AML-193 (cell line): ENCODE measurements around the gene LGR4.
A peak's percentile ranks its signal among the peaks of the same experiment; 100 is the strongest.
"Not testable (repeated sequence)": the region's sequence is repeated elsewhere in the genome, so short reads cannot be mapped to it uniquely, and the experiment has no call there.

Experiments
- DNase-seq, 2 experiments: peaks; one replicate each; lab custom pipeline; 2025; lab: John Stamatoyannopoulos, UW

LGR4 gene

GRCh38 chr11:27472398-27473016 is at the start of gene LGR4:
TSS of gene LGR4 (minus strand) at chr11:27472790. CDS start at chr11:27472302, 488 bp downstream.
- DNase-seq: no peak

- no peak for DNase-seq
Measured at GRCh38 chr11:27520226-27520625, 47.6 kb upstream of the LGR4 start.

GRCh38 chr11:27518518-27518917 is 45.9 kb upstream of the LGR4 start:
- no peak for DNase-seq

GRCh38 chr11:27517490-27517889 is 44.9 kb upstream of the LGR4 start:
- DNase-seq: not testable (repeated sequence)

- DNase-seq: no peak
Measured at GRCh38 chr11:27514558-27514957, 42.0 kb upstream of the LGR4 start.

GRCh38 chr11:27514076-27514475 is 41.5 kb upstream of the LGR4 start:
- no peak for DNase-seq

- no peak for DNase-seq
Measured at GRCh38 chr11:27513389-27513788, 40.8 kb upstream of the LGR4 start.

- no peak for DNase-seq
Measured at GRCh38 chr11:27512238-27512637, 39.6 kb upstream of the LGR4 start.

GRCh38 chr11:27509908-27510307 is 37.3 kb upstream of the LGR4 start:
- DNase-seq: no peak

GRCh38 chr11:27507557-27508322 is 35.1 kb upstream of the LGR4 start:
- peak; percentile 12 to 29 for DNase-seq

- DNase-seq: peak; percentile 86 to 87
Measured at GRCh38 chr11:27506200-27507182, 33.9 kb upstream of the LGR4 start, which contains the start of gene LIN7C. TSS of gene LIN7C (minus strand) at chr11:27506769. CDS start at chr11:27506752, 17 bp downstream.

GRCh38 chr11:27505781-27506180 is 33.2 kb upstream of the LGR4 start:
- no peak for DNase-seq

GRCh38 chr11:27504205-27504604 is 31.6 kb upstream of the LGR4 start:
- DNase-seq: no peak

- no peak for DNase-seq
Measured at GRCh38 chr11:27501100-27501499, 28.5 kb upstream of the LGR4 start.

GRCh38 chr11:27497911-27498310 is 25.3 kb upstream of the LGR4 start:
- DNase-seq: no peak

- peak; percentile 43 to 52 for DNase-seq
Measured at GRCh38 chr11:27497284-27497866, 24.8 kb upstream of the LGR4 start.

GRCh38 chr11:27496461-27496860 is 23.9 kb upstream of the LGR4 start:
- DNase-seq: no peak

GRCh38 chr11:27495710-27496300 is 23.2 kb upstream of the LGR4 start:
- no peak for DNase-seq

GRCh38 chr11:27489092-27489491 is 16.5 kb upstream of the LGR4 start:
- DNase-seq: no peak

- no peak for DNase-seq
Measured at GRCh38 chr11:27487706-27488105, 15.1 kb upstream of the LGR4 start.
